ENCODE measurements around the gene TENT4A.

GRCh38 chr5:6775571-6775970 is 62.3 kb downstream of the TENT4A start:
- TF ChIP-seq POLR2A (IDR thresholded peaks at IDR 0.05; ENCODE audit: low read depth, low read length) (no peak), POLR2AphosphoS5 (IDR thresholded peaks at IDR 0.05; ENCODE audit: low read depth, low read length) (no peak), TAF1 (IDR thresholded peaks at IDR 0.05; ENCODE audit: low read depth, low read length) (no peak), PAX5 (IDR thresholded peaks at IDR 0.05; ENCODE audit: insufficient read depth, low read length, severe bottlenecking) (no peak)

All from GM12891 (cell line).